HK-2 (cell line): ENCODE measurements around the gene FAAP100.
A peak's percentile ranks its signal among the peaks of the same experiment; 100 is the strongest.

Experiments used
- DNase-seq: peaks from one replicate; pipeline ENCODE4 v3.0.0-alpha.2; 2018; ENCODE audit not compliant: unreplicated experiment

Gene FAAP100

DNA sequence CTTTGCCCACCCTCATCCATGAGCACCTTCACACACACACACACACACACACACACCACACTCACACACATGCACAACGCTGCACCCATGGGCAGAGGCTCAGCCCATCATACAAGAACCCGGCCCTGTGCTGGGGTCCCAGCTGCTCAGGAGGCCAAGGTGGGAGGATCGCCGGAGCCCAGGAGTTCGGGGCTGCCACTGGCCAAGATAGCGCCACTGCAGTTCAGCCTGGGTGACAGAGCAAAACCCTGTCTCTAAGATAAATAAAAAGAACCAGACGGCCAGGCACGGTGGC is 27.3 kb downstream of the FAAP100 start:
- no peak for DNase-seq

DNA sequence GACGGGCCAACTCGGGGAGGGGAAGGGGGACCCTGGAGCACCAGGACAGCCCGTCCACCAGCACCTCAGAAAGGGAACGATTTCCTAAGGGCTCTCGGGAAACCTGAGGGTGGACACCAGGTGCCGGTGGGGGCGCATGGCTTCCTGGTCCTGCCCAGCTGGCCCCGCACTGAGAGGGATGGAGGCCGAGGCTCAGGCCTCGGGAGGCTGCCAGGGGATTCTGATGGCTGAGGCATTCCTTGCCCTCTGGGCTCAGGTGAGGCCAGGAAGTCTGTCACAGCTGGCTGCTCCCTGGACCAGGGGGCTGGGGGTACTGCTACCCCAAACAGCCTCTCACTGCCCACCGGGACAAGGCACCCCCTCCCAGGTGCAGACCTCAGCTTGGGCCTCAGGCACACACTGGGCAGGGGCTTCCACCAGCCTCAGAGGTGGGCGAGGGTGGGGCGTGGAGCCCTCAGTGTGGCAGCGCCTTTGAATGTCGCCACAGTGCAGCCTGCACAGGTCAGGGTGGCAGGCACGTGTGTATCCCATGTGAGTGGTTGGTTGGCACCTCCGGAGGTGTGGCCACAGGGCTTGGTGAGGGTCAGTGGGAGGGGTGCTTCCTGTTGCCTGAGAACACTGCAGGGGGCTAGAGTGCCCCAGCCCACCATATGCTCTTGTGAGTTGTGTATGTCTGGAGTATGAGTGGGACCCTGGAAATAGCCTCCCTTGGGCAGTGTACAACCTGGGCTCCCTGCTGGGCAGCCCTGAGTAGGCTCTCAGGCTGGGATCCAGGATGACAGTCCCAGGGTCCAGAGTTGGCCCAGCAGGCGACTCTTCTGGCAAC is 27.9 kb downstream of the FAAP100 start:
- DNase-seq = no peak

DNA sequence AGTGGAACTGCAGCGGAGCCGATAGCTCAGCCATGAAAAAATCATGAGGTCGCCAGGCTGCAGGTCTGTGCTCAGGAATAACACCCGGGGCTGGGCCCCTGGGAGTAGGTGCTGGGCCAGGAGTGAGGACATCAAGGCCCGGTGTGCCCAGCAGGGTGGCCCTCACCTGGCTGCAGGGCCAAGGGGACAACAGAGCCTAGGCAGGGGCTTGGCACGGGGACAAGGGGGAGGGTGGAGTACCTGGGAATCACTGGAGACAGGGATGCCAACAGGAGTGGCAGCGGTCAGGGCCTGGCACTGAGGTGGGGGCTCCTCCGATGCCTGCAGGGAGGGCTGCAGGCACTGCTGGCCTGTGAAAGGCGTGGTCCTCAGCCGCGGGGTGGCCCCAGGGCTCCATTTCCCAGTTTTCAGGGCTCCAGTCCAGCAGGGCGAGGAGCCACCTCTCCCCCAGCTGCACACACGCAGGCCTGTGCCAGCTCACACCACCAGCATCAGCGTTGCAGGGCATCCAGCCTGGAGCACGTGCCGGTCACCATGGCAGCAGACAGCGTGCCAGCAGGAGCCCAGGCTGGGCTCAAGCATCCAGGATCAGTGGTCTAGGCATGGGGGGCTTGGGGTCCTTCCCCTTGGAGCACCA is 28.6 kb downstream of the FAAP100 start:
- peak; percentile 57 for DNase-seq

DNA sequence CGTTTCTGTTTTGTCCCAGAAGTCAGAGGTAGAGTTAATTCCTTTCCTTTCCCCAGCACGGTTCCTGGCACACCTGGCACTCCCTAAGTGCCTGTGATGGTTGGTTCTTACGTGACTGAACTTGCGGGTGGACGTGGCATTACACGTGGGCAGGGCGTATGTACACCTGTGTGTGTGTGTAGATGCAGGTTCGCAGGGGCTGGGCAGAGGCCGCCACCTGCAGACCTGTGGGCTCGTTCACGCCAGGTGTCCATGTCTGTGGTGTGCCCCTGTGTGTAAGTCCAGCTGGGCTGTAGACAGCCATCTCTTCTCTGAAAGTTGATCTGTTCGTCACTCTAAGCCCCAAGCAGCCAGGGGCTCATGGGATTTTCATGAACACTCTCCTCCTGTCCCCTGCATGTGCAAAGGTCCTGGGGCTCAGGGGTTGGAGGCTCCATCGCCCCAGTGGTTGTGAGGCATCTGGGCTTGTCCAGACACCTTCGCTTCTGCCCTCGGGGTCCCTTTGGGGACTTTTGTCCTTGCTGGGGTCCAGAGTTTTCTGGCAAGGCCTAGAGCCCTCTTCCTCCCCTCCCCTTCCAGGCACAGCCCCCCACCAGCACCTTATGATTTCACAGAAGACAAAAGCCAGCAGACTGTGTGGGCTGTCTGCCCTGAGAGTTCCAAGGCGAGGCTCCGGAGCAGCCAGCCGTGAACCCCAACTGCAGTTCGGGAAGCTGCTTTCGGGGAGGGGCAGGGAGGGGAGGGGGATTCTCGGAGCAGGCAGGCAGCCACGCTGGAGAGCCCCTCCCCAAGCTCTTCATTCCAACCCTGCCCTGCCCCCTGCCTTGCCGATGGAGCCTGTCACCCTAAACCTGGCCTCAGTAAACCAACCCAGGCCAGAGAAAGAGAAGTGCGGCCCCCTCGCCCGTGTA is 29.4 kb downstream of the FAAP100 start:
- DNase-seq = peak; percentile 74

DNA sequence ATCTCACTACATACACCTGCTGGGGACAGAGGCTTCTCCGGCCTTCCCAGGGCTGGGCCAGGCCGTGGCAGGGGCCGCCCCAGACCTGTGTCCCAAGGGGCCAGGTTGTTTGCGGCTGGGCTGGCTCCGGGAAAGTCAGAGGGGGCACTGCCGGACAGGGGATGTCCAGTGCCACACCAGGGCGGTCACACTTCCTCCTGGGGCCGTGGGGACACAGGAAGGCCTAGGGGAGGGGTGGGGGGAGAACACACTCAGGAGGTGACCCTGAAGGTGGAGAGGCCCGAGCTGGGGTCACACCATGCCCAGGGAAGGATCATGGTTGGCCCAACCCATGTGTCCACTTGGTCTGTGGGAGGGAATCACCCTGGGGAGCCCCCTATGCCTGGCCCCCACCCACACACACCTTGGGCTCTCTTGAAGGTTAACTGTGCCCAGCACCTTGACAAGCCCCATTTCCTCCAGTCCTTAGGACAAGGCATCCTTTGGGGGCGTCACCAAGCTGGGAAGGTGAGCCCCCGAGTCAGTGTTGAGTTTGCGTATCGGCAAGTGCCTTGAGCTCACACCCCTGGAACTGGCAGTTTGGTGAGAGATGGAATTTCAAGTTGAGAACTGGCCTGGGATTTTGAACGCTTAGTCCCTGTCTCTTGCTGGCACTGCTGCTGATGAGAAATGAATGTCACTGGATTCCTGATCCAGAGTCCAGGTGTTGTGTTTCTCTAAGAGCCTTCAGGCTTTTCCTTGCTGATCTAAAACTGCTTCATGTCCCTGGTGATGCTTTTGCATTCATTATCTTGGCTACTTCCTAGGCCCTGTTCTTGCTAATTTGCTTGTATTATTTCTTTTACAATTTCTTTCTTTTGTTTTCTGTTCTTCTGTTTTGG is 31.9 kb downstream of the FAAP100 start:
- peak; percentile 1 for DNase-seq

DNA sequence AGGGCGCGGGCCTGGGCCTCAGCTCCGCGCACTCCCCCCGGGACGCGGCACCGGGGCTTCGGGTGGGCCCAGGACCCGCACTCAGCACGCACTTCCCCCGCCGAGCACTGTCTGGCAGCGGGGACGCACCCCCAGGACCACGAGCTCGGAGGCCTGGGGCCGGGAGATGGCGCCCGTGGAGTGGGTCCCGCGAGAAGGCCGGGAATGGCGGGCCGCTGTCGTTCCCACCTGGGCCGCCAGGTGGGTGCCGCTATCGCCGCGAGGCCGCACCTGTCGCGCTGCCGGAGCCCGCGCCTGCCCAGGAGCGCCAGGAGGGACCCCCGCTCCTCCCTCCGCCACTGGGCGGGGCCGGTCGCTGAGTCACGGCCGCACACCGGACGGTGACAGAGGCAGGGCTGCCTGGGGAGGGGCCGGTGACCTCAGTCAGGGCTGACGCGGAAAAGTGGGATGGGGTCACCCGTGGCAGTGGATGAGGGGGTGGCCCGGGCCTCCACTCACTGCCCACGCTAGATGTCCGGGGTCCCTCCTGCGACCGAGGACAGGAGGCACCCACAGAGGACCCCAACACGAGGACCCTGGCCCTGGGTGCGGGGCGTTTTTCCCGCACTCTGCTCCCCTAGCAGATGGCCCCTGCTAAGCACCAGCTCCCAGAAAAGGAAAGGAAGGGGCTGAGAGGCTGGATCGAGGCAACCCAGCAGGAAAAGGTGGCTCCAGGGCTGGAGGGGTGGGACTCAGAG is 32.7 kb downstream of the FAAP100 start:
- peak; percentile 53 for DNase-seq

DNA sequence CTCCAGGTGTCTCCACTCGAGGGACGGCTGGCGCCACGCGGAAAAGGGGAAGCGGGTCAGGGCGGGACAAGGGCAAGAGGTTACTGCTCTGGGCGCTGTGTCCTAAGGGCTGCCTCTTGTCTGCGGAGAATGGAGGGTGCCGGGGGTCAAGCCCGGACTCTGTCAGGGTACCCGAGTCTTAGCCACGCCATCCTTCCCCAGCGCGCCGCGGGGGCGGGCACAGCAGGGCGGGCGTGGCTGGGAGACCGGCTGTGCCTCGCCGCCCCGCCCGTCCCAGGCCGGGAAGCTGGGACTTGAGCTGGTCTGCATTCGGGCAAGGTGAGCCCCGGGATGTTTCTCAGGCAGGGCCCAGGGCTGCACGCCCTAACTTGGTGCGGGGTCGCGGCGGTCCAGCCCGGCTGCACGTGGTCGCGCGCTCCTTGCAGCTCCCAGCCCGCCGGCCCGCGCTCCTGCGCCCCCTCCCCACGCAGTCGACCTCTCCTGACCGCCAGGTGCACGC is 33.3 kb downstream of the FAAP100 start:
- peak; percentile 11 for DNase-seq

DNA sequence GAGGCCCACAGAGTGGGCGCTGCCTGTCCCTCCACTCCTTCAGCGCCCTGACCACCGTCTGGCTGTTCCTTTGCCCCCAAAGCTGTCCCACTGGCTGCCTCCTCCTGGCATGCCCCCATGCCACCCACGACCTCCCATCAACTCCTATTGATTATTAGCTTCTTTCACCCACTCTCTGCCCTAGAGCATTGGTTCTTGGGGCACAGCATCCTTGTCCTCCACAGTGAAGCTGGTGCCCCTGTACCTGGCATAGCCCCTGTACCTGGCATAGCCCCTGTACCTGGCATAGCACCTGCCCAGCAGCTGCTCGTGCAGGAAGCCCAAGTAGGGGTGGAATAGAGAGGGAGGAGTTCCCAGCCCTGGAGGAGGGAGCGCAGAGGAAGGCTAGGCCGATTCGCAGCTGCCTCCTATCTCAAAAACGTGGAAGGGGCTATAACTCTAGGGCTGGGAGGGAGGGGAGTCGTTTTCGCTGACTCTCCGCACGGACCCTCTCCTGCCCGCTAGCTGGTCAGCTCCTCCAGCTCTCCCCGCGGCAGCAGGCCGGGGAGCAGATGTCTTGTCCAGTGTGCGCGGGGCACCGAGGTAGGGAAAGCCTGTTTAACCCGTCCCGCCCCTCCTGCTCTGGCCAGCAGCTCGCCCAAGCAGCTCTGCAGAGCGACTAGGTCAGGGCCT is 33.9 kb downstream of the FAAP100 start:
- peak; percentile 1 for DNase-seq

DNA sequence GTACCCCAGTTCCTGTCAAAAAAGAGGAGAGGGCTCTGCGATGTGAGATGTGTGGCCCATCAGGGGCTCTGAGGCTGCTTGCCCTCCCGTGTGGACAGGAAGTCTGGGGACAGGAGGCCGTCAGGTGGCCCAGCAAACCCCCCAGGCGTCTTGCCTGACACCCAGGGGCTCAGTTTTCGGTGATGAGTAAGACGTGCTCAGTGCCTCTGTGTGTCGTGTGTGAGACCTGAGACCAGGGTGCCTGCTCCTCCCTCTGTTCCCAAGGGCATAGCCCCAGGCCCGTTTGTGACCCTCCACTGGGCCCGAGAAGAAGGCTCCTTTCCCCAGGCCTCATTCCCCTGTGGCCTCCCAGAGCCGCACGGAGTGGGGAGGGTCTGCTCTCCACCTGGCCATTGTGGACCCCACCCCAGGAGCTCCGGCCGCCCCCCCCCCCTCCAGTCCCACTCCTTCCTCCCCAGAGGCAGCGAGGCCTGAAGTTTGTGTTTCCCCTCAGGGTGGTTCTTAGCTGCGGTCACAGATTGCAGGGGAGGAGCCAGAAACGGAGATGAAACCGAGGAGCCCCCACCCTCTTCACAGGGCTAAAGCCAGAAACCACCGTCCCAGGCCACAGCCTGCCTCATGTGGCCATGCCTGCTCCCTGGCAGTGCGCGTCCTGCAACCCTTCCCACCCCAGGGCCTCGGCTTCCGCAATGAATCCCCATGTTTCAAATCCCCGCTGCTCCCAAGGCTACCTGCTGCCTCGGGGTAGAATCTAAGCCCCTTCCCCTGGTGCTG is 34.6 kb downstream of the FAAP100 start:
- peak; percentile 13 for DNase-seq

DNA sequence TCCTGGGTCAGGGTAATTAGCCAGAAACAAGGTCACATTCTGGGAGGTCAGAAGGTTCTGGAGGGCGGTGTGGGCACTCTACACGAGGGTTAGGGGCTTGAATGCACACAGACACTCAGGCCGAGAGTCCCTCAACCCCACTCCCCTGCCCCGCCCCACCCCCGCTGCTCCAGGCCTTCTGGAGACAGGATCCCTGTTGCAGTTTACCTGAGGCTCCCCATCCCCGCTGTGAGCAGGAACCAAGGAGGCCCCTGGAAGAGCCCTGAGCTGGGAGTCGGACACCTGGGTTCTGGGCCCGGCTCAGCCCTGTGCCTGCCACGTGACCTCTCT is 35.2 kb downstream of the FAAP100 start:
- no peak for DNase-seq

DNA sequence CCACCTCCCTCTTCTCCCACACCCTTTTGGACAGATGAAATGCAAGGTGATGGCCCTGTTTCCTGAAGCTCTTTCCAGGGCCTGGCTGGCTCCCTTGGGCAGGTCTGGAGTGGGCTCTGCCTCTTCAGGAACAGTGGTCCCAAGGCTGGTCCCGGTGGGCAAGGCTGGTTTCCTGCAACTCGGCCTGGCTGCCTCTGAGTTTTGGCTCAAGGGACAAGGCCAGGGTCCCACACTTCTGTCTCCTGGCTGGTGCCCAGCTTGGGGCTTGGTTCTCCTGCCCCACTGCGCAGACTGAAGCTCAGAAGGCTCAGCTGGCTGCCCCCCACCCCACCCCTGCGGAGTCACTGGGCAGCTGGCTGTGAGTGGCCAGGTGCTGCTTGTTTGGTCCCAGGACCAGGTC is 35.7 kb downstream of the FAAP100 start:
- no peak for DNase-seq

DNA sequence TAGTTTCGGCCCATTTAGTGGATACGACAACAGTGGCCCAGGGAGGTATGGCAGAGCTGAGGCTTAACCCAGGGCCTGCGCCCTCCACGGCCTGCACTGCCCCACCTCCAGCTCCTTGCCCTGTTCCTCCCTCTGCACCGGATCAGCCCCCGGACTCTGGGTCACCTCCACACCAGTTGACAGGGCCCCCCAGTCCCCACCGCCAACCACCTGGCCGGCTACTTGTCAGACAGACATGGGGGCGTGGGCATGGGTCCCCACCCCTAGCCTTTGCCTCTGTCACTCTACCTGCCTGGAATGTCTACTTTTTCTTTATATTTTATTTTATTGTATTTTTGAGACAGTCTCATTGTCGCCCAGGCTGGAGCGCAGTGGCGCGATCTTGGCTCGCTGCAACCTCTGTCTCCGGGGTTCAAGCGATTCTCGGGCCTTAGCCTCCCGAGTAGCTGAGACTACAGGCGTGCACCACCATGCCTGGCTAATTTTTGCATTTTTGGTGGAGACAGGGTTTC is 36.6 kb downstream of the FAAP100 start:
- no peak for DNase-seq

DNA sequence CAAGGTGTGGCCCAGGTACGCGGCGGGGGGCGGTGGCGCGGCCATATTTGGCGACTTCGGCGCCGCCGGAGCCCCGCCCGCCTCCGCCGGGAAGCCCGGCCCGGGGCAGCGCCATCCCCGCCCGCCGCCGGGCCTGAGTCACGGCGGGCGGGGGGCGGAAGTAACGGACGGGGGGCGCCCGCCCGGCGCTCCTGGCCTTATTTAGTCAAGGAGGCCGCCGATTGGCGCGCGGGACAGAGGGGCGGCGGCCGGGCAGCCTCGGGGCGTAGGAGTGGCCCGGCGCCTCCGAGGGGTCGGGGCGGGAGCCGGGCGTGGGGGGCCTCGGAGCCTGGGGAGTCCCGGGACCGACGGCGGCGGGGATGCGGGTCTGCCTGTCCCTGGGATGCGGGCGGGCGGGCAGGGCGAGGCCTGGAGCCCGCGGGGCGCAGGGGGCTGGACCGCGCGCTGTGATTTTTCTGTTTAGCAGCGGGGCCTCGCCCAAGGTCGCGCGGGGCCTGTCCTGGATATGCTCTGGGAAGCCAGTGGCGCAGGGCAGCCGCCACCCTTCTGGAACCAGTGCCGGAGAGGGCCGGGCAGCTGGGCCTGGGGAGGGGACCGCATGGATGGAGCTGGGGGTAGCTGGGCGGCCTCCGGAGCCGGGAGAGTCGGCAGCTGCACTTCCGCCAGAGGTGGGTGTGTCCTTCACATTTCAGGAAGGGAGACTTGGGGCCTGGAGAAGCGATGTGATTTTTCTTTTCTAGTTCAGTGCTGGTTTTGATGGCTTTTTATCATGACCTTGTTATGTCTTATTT is 37.2 kb downstream of the FAAP100 start:
- DNase-seq = peak; percentile 81

DNA sequence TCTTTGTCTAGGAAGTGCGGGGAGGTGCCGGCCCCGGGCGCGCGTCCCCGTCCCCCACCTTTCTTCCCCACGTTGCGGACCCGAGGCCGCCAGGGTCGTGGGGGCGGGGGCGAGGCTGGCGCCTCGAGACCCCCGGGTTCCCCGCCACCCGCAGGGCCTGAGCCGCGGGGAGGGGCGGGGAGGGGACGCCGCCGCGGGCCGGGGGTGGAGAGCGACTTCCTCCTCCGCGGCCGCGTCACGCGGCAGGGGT is 37.7 kb downstream of the FAAP100 start:
- no peak for DNase-seq

DNA sequence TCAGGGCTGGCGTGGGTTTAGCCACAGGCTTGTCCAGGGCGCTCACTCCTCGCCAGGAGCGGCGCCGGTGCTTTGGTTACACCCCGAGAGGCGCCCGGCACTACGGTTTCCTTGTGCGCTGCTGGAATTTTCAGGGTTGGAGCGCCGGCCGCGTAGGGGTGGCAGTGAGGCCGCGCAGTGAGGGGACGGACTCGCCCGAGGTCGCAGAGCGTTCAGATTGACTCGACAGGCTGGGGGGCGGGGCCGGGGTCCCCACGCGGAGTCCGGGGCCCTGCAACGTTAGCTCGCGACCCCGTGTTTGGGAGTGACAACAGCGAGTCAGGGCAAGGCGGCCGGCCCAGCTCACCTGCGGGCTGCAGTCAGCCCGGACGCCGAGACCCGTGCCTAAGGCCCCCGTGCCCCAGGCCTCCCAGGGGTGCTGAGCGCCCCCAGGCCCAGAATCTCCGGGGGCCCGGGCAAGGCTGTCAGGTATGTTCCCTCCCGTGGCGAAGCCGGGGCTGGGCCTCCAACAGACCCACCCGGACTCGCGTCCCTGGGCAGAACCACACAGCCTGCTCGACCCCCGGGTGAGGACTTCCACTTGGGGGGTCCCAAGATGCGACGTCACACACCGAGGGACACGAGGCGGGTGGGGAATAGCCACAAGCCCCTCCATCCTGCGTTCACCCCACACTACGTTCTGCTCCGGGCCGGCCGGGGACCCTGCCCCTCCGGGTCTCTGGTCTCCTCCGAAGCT is 38.2 kb downstream of the FAAP100 start:
- DNase-seq = peak; percentile 82

DNA sequence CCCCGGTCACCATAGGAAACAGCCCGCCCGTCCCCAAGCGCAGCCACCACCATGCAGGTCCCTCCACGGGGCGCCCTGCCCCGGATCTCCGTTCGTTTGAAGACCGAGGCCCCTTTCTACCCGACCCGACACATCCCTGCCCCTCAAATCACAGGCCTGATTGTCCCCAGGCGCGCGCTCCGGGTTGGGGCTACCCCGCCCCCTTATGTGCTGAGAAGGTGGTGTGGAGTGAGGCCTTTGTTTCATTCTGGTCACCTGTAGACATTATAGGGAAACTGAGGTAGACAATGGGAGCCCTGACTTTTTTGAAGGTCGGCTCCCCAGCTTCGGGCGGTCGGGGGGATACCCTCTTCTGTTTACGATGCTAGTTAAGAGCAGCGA is 38.8 kb downstream of the FAAP100 start:
- peak; percentile 72 for DNase-seq

DNA sequence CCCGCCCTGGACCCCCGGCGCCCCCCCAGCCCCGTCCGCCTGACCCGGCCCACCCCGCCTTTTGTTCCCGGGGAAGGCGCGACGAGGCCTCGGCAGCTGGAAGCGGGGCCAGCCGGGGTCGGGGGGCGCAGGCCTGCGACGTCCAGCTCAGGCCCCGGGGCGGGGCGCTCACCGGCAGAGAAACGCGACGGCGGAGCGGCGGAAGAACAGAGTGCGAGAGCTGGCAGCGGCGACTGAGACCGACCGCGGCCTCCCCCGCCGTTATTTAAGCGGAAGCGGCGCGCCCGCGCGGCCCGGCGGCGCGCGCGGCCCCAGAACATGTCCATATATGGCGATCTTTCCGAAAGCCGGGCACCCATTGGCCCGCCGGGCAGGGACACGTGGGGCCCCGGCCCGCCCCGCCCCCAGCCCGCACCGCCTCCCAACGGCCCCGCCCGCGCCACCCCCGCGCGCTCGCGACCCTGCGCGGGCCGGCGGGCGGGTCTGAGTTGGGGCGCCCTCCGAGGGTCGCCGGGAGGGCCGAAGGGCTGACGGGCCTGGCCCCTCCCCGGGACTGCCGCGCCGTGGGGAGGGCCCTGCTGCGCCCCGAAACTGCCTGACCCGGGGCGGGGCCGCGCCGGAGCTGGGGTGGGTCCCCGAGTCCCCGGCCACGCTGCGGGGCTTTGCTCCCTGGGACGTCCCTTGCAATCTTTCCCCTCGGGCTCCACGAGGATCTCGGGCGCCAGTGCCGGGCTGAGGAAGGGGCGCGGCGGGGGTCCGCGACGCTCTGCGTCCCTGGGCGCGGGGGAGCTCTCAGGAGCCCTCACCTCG is 39.4 kb downstream of the FAAP100 start, which contains the start of gene ACTG1:
ACTG1 (minus strand) TSS at position 238 of the 810 bp plus-strand sequence. CDS start 445 bp downstream, outside the sequence.
- peak; percentile 92 for DNase-seq
